ENCODE data around the gene SPIRE2. TPM values are rescaled to one million over a fixed set of nuclear protein-coding genes. Genes with fewer than 3 reads are reported as not detected.
A peak's percentile ranks its signal among the peaks of the same experiment; 100 is the strongest.

Gene SPIRE2
- total and polyA plus RNA-seq, 2 of the 13 experiments (the other 11 are each of a cell fraction or from before 2014, with no cell fraction given): 13.3 to 37.5 TPM

DNA sequence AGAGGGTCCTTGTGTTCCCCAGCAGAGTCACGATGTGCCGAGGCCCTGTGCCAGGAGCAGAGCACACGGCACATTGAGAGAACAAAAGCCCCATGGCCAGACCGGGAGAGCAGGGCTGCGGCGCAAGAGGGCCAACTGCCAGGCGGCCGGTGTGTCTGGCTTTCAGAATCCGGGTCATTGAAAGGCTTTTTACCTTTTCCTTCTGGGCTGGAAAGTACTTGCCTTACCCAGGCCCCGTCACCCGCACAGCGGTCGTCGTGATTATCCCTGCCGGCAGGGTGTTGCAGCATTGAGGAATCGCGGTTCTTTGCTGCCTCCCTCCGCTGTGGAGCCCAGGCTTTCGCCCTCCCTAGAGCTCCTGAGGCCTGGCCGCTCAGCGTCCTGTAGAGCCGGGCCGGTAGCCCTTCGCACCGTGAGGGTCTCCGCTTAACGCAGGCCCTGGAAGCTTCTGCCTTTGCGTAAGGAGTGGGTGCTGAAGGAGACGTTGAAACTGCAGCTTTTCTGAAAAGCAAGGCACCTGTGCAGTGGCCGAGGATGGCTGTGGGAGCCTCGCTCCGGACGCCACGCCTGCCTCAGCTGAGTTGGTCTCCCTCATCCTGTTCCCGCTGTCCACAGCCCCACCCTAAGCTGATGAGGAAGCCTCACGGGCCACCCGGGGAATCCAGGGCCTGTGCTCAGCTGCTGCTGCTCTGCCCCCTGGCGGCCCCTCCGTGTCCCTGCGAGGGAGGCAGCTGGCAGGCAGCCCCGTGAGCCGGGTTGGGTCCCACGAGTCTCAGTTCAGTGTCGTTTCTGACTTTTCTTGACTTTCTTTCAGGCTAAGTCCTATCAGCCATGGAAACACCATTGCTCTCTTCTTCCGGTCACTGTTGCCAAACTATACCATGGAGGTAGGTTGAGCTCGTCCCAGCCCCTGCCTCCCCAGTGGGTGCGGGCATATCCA is 81.8 kb downstream of the SPIRE2 start (continued):
- TF ChIP-seq ZBTB44 (CRISPR knock-in tag; IDR thresholded peaks at IDR 0.05) (peak; percentile 16; the same call in 1 of the 2 replicates), ATF7-NPFF (CRISPR knock-in tag; IDR thresholded peaks at IDR 0.05; ENCODE audit: low read depth) (peak; percentile 63; the same call in 1 of the 2 replicates), TAF1 (CRISPR knock-in tag; IDR thresholded peaks at IDR 0.05) (no peak), HNRNPK (IDR thresholded peaks at IDR 0.05; ENCODE audit: low read depth, low read length, poor library complexity, severe bottlenecking) (no peak), RAD51 (IDR thresholded peaks at IDR 0.05; ENCODE audit: borderline replicate concordance) (no peak), ELF4 (CRISPR knock-in tag; IDR thresholded peaks at IDR 0.05; ENCODE audit: borderline replicate concordance) (no peak), ZBTB38 (CRISPR knock-in tag; IDR thresholded peaks at IDR 0.05) (peak; percentile 98)

DNA sequence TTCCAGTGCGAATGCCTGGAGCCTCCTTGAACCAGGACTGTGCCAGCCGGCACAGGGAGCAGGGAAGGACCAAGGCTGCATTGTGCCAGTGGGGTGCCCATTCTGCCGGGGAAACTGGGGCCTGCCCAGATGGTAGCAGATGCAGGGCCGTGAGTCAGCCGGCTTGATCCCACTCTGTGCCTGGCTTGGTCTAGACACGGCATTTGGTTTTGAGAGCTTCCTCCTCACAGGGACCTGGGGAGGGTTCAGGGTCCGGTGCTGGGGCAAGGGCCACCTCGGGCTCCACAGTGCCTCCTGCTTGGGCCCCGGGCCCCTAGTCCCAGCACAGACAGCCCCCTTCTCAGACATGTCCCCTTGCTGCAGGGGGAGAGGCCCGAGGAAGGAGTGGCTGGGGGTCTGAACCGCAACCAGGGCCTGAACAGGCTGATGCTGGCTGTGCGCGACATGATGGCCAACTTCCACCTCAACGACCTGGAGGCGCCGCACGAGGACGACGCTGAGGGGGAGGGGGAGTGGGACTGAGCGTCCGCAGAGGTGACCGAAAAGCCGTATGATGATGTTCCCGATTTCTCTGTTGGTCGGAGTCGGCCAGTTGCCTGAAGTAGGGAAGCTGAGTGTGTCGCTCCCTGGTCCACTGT is 82.6 kb downstream of the SPIRE2 start:
- H3K27me3 ChIP-seq (ENCODE audit: control insufficient read depth in 1 of 2, insufficient read depth in 2 of 2, low read length in 2 of 2): no peaks in the 10 kb centered on the region
- BruUV-seq (replicated peaks): no TSS peak
- H3K9me3 ChIP-seq (ENCODE audit: low read length): no peaks in the 10 kb centered on the region
- H3K27ac ChIP-seq (ENCODE audit: extremely low read length, insufficient read depth, low read length): no peak overlapping the region
- in situ Hi-C loops (cut with HindIII; ENCODE audit: extremely low pct_ligation_motif_present, low pct_unique_long_range_greater_than_20kb) (no loop called here), intact Hi-C loops (cut with micrococcal nuclease; ENCODE audit: unreplicated experiment) (no loop called here)
- DNase-seq (ENCODE audit: low spot score) (no peak), ATAC-seq (no peak), FAIRE-seq (no peak)
- 97% methylated on average over 25 of the region's 27 CpGs for WGBS (ENCODE audit: low lambda C conversion rate)
- peaks cover 25% of the 10 kb centered on the region for H3K4me1 ChIP-seq (ENCODE audit: insufficient read depth, low read length)
- H3K9ac ChIP-seq (ENCODE audit: insufficient read depth, low read depth, low read length): no peak overlapping the region
- H3K79me2 ChIP-seq (ENCODE audit: insufficient read depth, low read length): no peaks in the 10 kb centered on the region
- no peak overlapping the region for H2AFZ ChIP-seq (ENCODE audit: low read length)
- peaks cover 16 to 21% of the 10 kb centered on the region in 2 experiments for H3K36me3 ChIP-seq (replicated peaks in 1 of 2; ENCODE audit: control insufficient read depth in 1 of 2, insufficient read depth in 2 of 2, low read length in 2 of 2)
- no peak overlapping the region for H3K4me2 ChIP-seq (ENCODE audit: low read depth, low read length)
- CTCF ChIA-PET (ENCODE audit: low intra/inter-chr PET ratio, low total read pairs): interaction anchor here (1.0 kb wide), 1 partner anchor 8 kb away, joined by 4 read pairs; the partner anchor contains the start of gene MC1R
- no peaks in the 10 kb centered on the region; the same call in 1 of the 2 replicates for H4K20me1 ChIP-seq (ENCODE audit: insufficient read depth, low read length)
- no peak overlapping the region for H3K4me3 ChIP-seq (replicated peaks in 1 of 3; ENCODE audit: insufficient read depth in 1 of 3, low read depth in 2 of 3, low read length in 3 of 3)
- POLR2A ChIA-PET: interaction anchor here (1.0 to 8.1 kb wide), 5 partner anchors 8 to 63 kb away, joined by 3 to 78 read pairs (median 5); partner anchors contain the start of genes MC1R, TCF25 and TUBB3
- TF ChIP-seq MAZ (IDR thresholded peaks at IDR 0.05; ENCODE audit: borderline replicate concordance, low read depth, low read length): no peak
- no peak for TF ChIP-seq MAZ (CRISPR knock-in tag; IDR thresholded peaks at IDR 0.05; ENCODE audit: low read depth)
- no peak for TF ChIP-seq ZNF234 (CRISPR knock-in tag; conservative IDR thresholded peaks at IDR 0.05)
- 0 out of 2 replicates have a peak, but pooled peaks have one; percentile 25 for TF ChIP-seq MTERF4 (CRISPR knock-in tag; IDR thresholded peaks at IDR 0.05)
- peak; percentile 2; the same call in 1 of the 2 replicates for TF ChIP-seq ZNF274 (CRISPR knock-in tag; IDR thresholded peaks at IDR 0.05)
- no peak for TF ChIP-seq ZNF503 (CRISPR knock-in tag; IDR thresholded peaks at IDR 0.05)
- TF ChIP-seq ZNF235 (CRISPR knock-in tag; IDR thresholded peaks at IDR 0.05; ENCODE audit: borderline replicate concordance): 0 out of 2 replicates have a peak, but pooled peaks have one; percentile 43
- no peak for TF ChIP-seq ZNF414 (CRISPR knock-in tag; IDR thresholded peaks at IDR 0.05)

All from HepG2 (cell line).